Hepatocyte (in vitro differentiated cells): ENCODE results near the gene WWTR1. TPM values are rescaled to one million over a fixed set of nuclear protein-coding genes. Genes with fewer than 3 reads are reported as not detected.
A peak's percentile ranks its signal among the peaks of the same experiment; 100 is the strongest.

Experiments
- DNase-seq: peaks from one replicate; pipeline ENCODE4 v3.0.0-alpha.2; 2016; ENCODE audit warnings: low spot score
- H2AFZ ChIP-seq: fragments of 200-600 bp; sonication (generic); 2 replicates; pipeline ENCODE4 v1.6.0; 2016; ENCODE audit warnings: antibody characterized with exemption, mild to moderate bottlenecking
- H3K27ac ChIP-seq: fragments of 200-600 bp; sonication (generic); 2 replicates; pipeline ENCODE4 v1.5.1; 2016; ENCODE audit warnings: mild to moderate bottlenecking
- H3K27me3 ChIP-seq: fragments of 200-600 bp; sonication (generic); 2 replicates; pipeline ENCODE4 v1.6.1; 2016
- H3K36me3 ChIP-seq: fragments of 200-600 bp; sonication (generic); replicated peaks from 2 replicates; pipeline ENCODE4 v1.5.1; 2016; ENCODE audit warnings: low read depth; ENCODE audit not compliant: insufficient read depth
- H3K4me1 ChIP-seq: fragments of 200-600 bp; sonication (generic); 2 replicates; pipeline ENCODE4 v1.5.1; 2016; ENCODE audit warnings: mild to moderate bottlenecking, moderate library complexity; ENCODE audit not compliant: insufficient read depth
- H3K4me2 ChIP-seq: fragments of 200-600 bp; sonication (generic); 2 replicates; pipeline ENCODE4 v1.6.0; 2016
- H3K4me3 ChIP-seq: fragments of 200-600 bp; sonication (generic); 2 replicates; pipeline ENCODE4 v1.5.1; 2016; ENCODE audit warnings: mild to moderate bottlenecking
- H3K79me2 ChIP-seq: fragments of 200-600 bp; sonication (generic); 2 replicates; pipeline ENCODE4 v1.6.0; 2017; ENCODE audit warnings: mild to moderate bottlenecking
- H3K9me2 ChIP-seq: fragments of 200-600 bp; sonication (generic); replicated peaks from 2 replicates; pipeline ENCODE4 v1.6.0; 2017; ENCODE audit warnings: mild to moderate bottlenecking; ENCODE audit not compliant: insufficient read depth
- H3K9me3 ChIP-seq: fragments of 200-600 bp; sonication (generic); 2 replicates; pipeline ENCODE4 v1.5.1; 2016; ENCODE audit warnings: low read depth, mild to moderate bottlenecking
- H4K20me1 ChIP-seq: fragments of 200-600 bp; sonication (generic); 2 replicates; pipeline ENCODE4 v1.6.0; 2016; ENCODE audit warnings: mild to moderate bottlenecking; ENCODE audit not compliant: insufficient read depth, poor library complexity, severe bottlenecking
- EZH2 ChIP-seq: fragments of 200-600 bp; sonication (generic); IDR thresholded peaks from 2 replicates; pipeline ENCODE4 v1.6.1; 2016; ENCODE audit warnings: antibody characterized with exemption, mild to moderate bottlenecking, borderline replicate concordance
- EZH2phosphoT487 ChIP-seq: fragments of 200-600 bp; sonication (generic); IDR thresholded peaks from one replicate; pipeline ENCODE4 v1.6.1; 2018; ENCODE audit warnings: antibody characterized with exemption, mild to moderate bottlenecking, low read depth, moderate library complexity; ENCODE audit not compliant: unreplicated experiment, severe bottlenecking
- WGBS: methylation state at CpG from one replicate; pipeline ENCODE4 v1.1.6; 2016; ENCODE audit warnings: low lambda C conversion rate; ENCODE audit errors: missing lambda C conversion rate; 5-methylcytosine and 5-hydroxymethylcytosine counted together
- polyA plus RNA-seq: library from polyadenylated mRNA; unstranded; fragments of >200 nt; fragmentation: Nextera tagmentation; extraction: Ambion mirVana; gene quantifications from 2 replicates; pipeline ENCODE4 v1.2.1, GENCODE V29; 2016
- total RNA-seq: library from RNA; depleted of rRNA; stranded (reverse); fragments of >200 nt; gene quantifications from 2 replicates; pipeline ENCODE4 v1.2.3, GENCODE V29; 2014
- TF ChIP-seq, protein P1 (sequence below): fragments of 200-600 bp; sonication (generic); IDR thresholded peaks from 2 replicates; pipeline ENCODE4 v1.5.1; 2016; ENCODE audit warnings: antibody characterized with exemption, mild to moderate bottlenecking; ENCODE audit not compliant: poor library complexity

WWTR1 gene
- total and polyA plus RNA-seq, 2 experiments from 2014 or later = 40.5 to 54.7 TPM

DNA sequence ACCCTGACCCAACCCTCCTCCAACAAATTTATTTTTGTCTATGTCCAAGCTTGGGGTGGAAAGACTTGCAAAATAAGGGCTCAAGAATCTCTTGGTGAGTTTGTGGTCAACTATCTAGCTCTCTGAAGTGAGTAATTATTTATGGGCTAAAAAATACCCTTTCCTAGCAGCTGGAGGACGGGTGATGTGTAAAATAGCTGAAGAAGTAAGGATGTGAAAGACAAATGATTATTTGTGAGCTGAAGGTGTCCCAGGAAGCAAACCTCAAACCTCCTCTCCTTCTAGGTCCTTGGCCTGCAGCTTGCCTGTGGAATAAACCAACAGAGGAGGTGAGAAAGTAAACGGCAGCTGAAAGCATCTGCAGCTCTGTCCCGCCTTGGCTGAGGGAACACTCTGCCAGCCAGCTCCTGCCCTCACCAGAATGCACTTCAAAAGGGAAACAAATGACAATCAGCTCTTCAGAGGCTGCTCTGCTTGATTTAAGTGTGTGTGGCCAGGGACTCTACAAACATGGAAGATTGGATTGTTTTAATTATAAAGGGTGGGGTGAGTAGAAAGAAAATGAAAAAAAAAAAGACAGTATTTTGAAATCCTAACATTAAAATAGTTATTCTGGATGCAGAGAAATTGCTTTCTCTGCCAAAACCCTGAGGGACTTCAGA, 123.0 kb downstream of the WWTR1 start:
- no peaks in the 10 kb centered on the region for H3K27me3 ChIP-seq
- H3K36me3 ChIP-seq = no peaks in the 10 kb centered on the region
- H2AFZ ChIP-seq = no peak overlapping the region
- no peak overlapping the region for H3K4me3 ChIP-seq
- H3K27ac ChIP-seq = peak overlapping the region; percentile 40
- peaks cover 65% of the 10 kb centered on the region for H3K79me2 ChIP-seq
- no peaks in the 10 kb centered on the region for H3K9me2 ChIP-seq
- WGBS = 26% methylated on average over 3 of the region's 3 CpGs
- no peaks in the 10 kb centered on the region for H3K9me3 ChIP-seq
- H4K20me1 ChIP-seq = no peaks in the 10 kb centered on the region
- H3K4me2 ChIP-seq = peak overlapping the region; percentile 20
- DNase-seq = no peak
- TF ChIP-seq, protein P1, sequence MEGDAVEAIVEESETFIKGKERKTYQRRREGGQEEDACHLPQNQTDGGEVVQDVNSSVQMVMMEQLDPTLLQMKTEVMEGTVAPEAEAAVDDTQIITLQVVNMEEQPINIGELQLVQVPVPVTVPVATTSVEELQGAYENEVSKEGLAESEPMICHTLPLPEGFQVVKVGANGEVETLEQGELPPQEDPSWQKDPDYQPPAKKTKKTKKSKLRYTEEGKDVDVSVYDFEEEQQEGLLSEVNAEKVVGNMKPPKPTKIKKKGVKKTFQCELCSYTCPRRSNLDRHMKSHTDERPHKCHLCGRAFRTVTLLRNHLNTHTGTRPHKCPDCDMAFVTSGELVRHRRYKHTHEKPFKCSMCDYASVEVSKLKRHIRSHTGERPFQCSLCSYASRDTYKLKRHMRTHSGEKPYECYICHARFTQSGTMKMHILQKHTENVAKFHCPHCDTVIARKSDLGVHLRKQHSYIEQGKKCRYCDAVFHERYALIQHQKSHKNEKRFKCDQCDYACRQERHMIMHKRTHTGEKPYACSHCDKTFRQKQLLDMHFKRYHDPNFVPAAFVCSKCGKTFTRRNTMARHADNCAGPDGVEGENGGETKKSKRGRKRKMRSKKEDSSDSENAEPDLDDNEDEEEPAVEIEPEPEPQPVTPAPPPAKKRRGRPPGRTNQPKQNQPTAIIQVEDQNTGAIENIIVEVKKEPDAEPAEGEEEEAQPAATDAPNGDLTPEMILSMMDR = no peak
- TF ChIP-seq EZH2phosphoT487 = no peak
- no peak for TF ChIP-seq EZH2
- H3K4me1 ChIP-seq = peaks cover 30% of the 10 kb centered on the region

DNA sequence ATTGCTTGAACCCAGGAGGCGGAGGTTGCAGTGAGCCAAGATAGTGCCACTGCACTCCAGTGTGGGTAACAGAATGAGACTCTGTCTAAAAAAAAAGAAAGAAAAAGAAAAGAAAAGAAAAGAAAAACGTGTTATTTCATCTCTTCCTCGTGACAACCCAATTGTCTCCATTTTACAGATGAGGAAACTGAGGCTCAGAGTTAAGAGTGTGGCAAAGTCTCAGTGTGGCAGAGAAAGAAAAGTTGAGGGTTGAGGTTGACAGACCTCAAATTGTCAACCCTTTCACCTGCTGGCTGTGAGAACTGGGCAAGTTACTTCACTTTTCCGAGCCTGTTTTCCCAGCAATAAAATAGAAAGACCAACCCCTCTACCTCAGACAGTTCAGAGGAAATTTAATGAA, 123.7 kb downstream of the WWTR1 start:
- no peak overlapping the region for H3K27ac ChIP-seq
- H3K4me1 ChIP-seq = peaks cover 26% of the 10 kb centered on the region
- H3K36me3 ChIP-seq = peaks cover 4% of the 10 kb centered on the region
- no peak overlapping the region for H3K4me3 ChIP-seq
- no peak for DNase-seq
- H2AFZ ChIP-seq = no peak overlapping the region
- H3K27me3 ChIP-seq = no peaks in the 10 kb centered on the region
- H3K9me2 ChIP-seq = no peaks in the 10 kb centered on the region
- 88% methylated on average over 3 of the region's 4 CpGs for WGBS
- H4K20me1 ChIP-seq = no peaks in the 10 kb centered on the region
- H3K4me2 ChIP-seq = no peak overlapping the region
- peaks cover 64% of the 10 kb centered on the region for H3K79me2 ChIP-seq
- H3K9me3 ChIP-seq = no peaks in the 10 kb centered on the region
- TF ChIP-seq, protein P1 = no peak
- TF ChIP-seq EZH2 (no peak), EZH2phosphoT487 (no peak)

DNA sequence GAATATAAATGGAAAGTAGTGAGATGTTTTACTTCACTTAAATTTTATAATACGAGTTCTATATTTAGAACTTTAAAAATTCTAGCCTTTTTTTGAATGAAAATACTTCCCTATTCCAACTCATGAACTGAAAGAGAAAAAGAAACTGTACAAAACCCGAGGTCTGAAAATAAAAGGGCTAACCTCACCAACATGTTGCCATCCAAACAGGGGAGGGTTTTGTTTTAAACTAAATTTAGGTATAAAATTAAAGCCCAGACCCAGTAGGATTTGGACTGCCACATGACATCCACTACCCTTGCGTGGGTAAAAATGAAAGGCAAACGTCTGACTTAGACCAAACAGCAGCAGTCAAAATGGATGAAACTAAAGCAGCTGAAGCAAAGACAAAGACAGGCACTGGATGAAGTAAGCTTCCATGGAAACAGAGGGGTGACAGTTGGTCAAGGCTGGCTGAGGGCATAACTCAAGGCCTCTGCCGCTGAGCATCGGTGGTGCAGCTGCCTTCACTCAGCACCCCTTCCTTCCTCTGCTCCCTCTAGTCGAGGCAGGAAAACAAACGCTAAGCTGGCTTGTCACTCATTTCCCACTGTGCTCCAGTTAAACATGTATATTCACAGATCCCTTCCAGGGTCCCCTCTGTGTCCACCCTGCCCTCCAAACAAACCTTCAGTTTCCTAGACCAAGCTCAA, 125.2 kb downstream of the WWTR1 start:
- Histone ChIP-seq H3K9me3 (no peaks in the 10 kb centered on the region), H3K4me1 (peaks cover 36% of the 10 kb centered on the region), H3K36me3 (peaks cover 4% of the 10 kb centered on the region), H4K20me1 (no peaks in the 10 kb centered on the region), H3K9me2 (no peaks in the 10 kb centered on the region), H2AFZ (no peak overlapping the region), H3K27ac (no peak overlapping the region), H3K4me3 (no peak overlapping the region), H3K79me2 (peaks cover 57% of the 10 kb centered on the region), H3K4me2 (no peak overlapping the region), H3K27me3 (no peaks in the 10 kb centered on the region)
- TF ChIP-seq EZH2phosphoT487 (no peak), EZH2 (no peak)
- TF ChIP-seq, protein P1 = no peak
- WGBS = 72% methylated on average over 8 of the region's 8 CpGs
- no peak for DNase-seq
